ENCODE data around the gene TEX22. TPM values are rescaled to one million over a fixed set of nuclear protein-coding genes. Genes with fewer than 3 reads are reported as not detected.

TEX22 gene
- total RNA-seq, 2 donors from 2014 or later = 1.8 to 3.3 TPM

DNA sequence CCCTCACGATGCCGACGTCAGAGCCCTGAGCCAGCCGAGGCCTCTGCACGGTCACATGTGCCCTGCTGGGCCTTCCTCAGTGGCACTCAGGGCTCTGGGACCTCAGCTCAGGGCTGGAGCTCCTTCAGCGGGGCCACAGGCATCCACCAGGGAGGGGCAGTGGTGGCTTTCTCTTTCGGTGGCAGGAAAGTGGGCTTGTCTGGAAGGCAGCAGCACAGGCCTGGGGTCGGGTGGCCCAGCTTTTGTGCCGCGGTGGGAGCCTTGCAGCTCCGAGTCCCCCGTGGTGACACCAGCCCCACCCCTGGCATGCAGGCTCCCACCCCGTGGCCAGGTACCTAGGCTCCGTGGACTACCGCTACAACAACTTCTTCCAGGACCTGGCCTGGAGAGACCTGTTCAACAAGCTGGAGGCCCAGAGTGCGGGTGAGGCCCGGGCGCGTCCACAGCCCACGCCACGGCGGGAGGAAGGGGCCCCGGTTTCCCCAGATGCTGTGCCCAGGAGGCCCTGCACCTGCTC is 14.2 kb upstream of the TEX22 start:
- H3K27ac Mint-ChIP-seq = no peak overlapping the region
- DNase-seq (no peak), ATAC-seq (replicated peaks in 1 of 2) (no peak)
- H3K4me3 Mint-ChIP-seq = no peak overlapping the region
- no peaks in the 10 kb centered on the region for H3K27me3 Mint-ChIP-seq (ENCODE audit: low read depth)
- no peaks in the 10 kb centered on the region for H3K9me3 Mint-ChIP-seq
- no peaks in the 10 kb centered on the region for H3K4me1 Mint-ChIP-seq (ENCODE audit: low read depth)
- no peaks in the 10 kb centered on the region for H3K36me3 Mint-ChIP-seq (ENCODE audit: insufficient read depth in 2 of 2)

- no peaks in the 10 kb centered on the region for H3K36me3 Mint-ChIP-seq (ENCODE audit: insufficient read depth in 2 of 2)
- H3K27ac Mint-ChIP-seq = no peak overlapping the region
- no peaks in the 10 kb centered on the region for H3K9me3 Mint-ChIP-seq
- H3K4me1 Mint-ChIP-seq (ENCODE audit: low read depth) = no peaks in the 10 kb centered on the region
- no peak overlapping the region for H3K4me3 Mint-ChIP-seq
- H3K27me3 Mint-ChIP-seq (ENCODE audit: low read depth) = no peaks in the 10 kb centered on the region
- DNase-seq (no peak), ATAC-seq (replicated peaks in 1 of 2) (peak in 1 of 2 donors; percentile 8)
Measured at GRCh38 chr14:105384605-105385321, 13.6 kb upstream of the TEX22 start.

- Mint-ChIP-seq H3K27me3 (ENCODE audit: low read depth) (no peaks in the 10 kb centered on the region), H3K9me3 (no peaks in the 10 kb centered on the region), H3K36me3 (ENCODE audit: insufficient read depth in 2 of 2) (no peaks in the 10 kb centered on the region), H3K4me1 (ENCODE audit: low read depth) (peaks cover 4% of the 10 kb centered on the region), H3K4me3 (no peak overlapping the region), H3K27ac (no peak overlapping the region)
- DNase-seq = no peak
- no peak for ATAC-seq (replicated peaks in 1 of 2)
Measured at GRCh38 chr14:105385322-105385637, 13.1 kb upstream of the TEX22 start.

- H3K9me3 Mint-ChIP-seq = no peaks in the 10 kb centered on the region
- no peak overlapping the region for H3K27ac Mint-ChIP-seq
- no peak overlapping the region for H3K4me3 Mint-ChIP-seq
- DNase-seq (no peak), ATAC-seq (replicated peaks in 1 of 2) (no peak)
- peaks cover 7% of the 10 kb centered on the region for H3K4me1 Mint-ChIP-seq (ENCODE audit: low read depth)
- no peaks in the 10 kb centered on the region for H3K27me3 Mint-ChIP-seq (ENCODE audit: low read depth)
- H3K36me3 Mint-ChIP-seq (ENCODE audit: insufficient read depth in 2 of 2) = no peaks in the 10 kb centered on the region
Measured at GRCh38 chr14:105385698-105386365, 12.5 kb upstream of the TEX22 start.

GRCh38 chr14:105386581-105387529 is 11.5 kb upstream of the TEX22 start:
- Mint-ChIP-seq H3K36me3 (ENCODE audit: insufficient read depth in 2 of 2) (no peaks in the 10 kb centered on the region), H3K9me3 (no peaks in the 10 kb centered on the region), H3K27me3 (ENCODE audit: low read depth) (no peaks in the 10 kb centered on the region), H3K4me1 (ENCODE audit: low read depth) (peaks cover 7% of the 10 kb centered on the region), H3K27ac (no peak overlapping the region), H3K4me3 (no peak overlapping the region)
- DNase-seq = no peak
- ATAC-seq (replicated peaks in 1 of 2) = no peak

DNA sequence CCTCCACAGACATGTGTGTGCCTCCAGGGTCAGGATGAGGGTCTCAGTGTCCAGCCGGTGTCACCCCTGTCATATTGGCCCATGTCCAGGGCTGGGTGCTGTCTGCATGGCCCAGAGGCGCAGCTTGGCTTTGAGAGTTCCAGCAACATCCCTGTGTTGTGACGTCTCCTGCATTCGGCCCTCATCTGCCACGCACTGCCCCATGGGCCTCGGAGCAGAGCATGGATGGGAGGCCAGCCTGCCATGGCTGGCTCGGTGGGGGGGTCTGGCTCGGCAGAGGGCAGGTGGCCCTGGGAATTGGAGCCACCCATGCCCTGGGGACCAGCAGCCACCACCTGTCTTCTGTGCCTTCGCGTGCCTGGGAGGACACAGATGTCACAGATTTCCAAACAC is 10.8 kb upstream of the TEX22 start:
- DNase-seq = no peak
- no peaks in the 10 kb centered on the region for H3K9me3 Mint-ChIP-seq
- no peak overlapping the region for H3K27ac Mint-ChIP-seq
- no peak overlapping the region for H3K4me3 Mint-ChIP-seq
- no peak for ATAC-seq (replicated peaks in 1 of 2)
- H3K36me3 Mint-ChIP-seq (ENCODE audit: insufficient read depth in 2 of 2) = no peaks in the 10 kb centered on the region
- peaks cover 7% of the 10 kb centered on the region for H3K4me1 Mint-ChIP-seq (ENCODE audit: low read depth)
- H3K27me3 Mint-ChIP-seq (ENCODE audit: low read depth) = no peaks in the 10 kb centered on the region

DNA sequence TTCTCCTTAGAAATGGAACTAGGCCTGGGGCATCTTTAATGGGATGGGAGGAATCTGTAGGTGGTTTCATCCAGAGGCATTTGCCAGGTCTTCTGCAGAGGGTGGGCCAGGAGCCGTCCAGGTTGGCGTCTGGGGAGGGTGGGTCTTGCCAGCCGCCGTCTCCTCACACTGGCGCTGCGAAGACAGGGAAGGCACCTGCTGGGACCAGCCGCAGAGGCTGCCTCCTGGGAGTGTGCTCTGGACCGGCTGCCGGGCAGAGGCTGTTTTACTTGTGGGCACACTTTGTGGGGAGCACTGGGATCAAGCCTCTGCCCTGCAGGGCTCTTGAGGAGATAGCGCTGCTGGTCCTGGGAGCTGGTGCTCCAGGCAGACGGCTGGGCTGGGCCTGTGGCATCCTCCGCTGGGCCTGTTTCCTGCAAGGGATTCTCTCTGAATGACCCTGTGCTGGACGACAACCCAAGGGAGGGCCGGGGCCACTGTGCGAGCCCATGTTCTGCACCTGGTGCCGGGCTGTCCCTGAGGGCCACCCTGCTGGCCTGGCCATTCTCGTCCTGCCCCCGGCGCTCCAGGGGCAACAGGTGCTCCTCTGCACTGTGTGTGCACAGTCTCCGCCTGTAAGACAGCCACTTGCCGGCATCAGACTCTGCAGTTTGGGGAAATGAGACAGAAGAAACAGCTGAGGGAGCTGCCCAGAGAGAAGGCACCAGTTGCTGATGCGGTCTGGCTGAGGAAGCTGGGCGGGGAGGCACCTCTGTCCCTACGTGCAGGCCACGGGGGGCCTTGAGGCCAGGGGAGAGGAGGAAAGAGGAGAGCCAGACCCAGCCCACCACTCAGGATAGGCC is 10.0 kb upstream of the TEX22 start:
- Mint-ChIP-seq H3K36me3 (ENCODE audit: insufficient read depth in 2 of 2) (no peaks in the 10 kb centered on the region), H3K4me1 (ENCODE audit: low read depth) (peaks cover 7% of the 10 kb centered on the region), H3K4me3 (no peak overlapping the region), H3K27ac (no peak overlapping the region), H3K27me3 (ENCODE audit: low read depth) (no peaks in the 10 kb centered on the region), H3K9me3 (no peaks in the 10 kb centered on the region)
- no peak for ATAC-seq (replicated peaks in 1 of 2)
- DNase-seq = no peak

DNA sequence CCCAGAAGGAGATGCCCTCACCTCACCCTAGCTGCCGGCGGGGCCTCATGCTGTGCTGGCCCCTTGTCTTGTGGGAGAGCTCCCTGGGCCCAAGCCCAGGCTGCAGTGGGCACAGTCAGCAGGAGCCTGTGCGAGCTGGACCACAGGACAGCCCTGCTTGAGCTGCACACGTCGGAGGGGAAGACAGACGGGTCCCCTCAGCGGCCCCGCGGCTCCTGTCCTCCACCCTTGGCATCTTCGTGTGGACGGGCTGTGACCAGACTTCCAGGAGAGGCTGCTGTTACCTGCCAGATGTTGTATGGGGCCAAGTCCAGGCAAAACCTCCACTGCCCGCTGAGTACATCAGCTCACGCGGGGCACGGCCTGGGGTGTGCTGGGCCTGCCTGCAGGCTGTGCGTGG is 9.4 kb upstream of the TEX22 start:
- no peaks in the 10 kb centered on the region for H3K9me3 Mint-ChIP-seq
- H3K27me3 Mint-ChIP-seq (ENCODE audit: low read depth) = no peaks in the 10 kb centered on the region
- peaks cover 7% of the 10 kb centered on the region for H3K4me1 Mint-ChIP-seq (ENCODE audit: low read depth)
- no peak for ATAC-seq (replicated peaks in 1 of 2)
- no peak overlapping the region for H3K27ac Mint-ChIP-seq
- no peak overlapping the region for H3K4me3 Mint-ChIP-seq
- no peaks in the 10 kb centered on the region for H3K36me3 Mint-ChIP-seq (ENCODE audit: insufficient read depth in 2 of 2)
- DNase-seq = no peak

GRCh38 chr14:105389534-105389933 is 8.8 kb upstream of the TEX22 start:
- Mint-ChIP-seq H3K9me3 (no peaks in the 10 kb centered on the region), H3K27me3 (ENCODE audit: low read depth) (no peaks in the 10 kb centered on the region), H3K4me1 (ENCODE audit: low read depth) (peaks cover 7% of the 10 kb centered on the region), H3K4me3 (no peak overlapping the region), H3K36me3 (ENCODE audit: insufficient read depth in 2 of 2) (no peaks in the 10 kb centered on the region), H3K27ac (no peak overlapping the region)
- DNase-seq (no peak), ATAC-seq (replicated peaks in 1 of 2) (no peak)

GRCh38 chr14:105389976-105390848 is 8.1 kb upstream of the TEX22 start:
- Mint-ChIP-seq H3K4me3 (no peak overlapping the region), H3K9me3 (no peaks in the 10 kb centered on the region), H3K4me1 (ENCODE audit: low read depth) (peaks cover 7% of the 10 kb centered on the region), H3K36me3 (ENCODE audit: insufficient read depth in 2 of 2) (no peaks in the 10 kb centered on the region), H3K27ac (no peak overlapping the region), H3K27me3 (ENCODE audit: low read depth) (no peaks in the 10 kb centered on the region)
- DNase-seq (no peak), ATAC-seq (replicated peaks in 1 of 2) (no peak)

GRCh38 chr14:105390849-105391500 is 7.4 kb upstream of the TEX22 start:
- Mint-ChIP-seq H3K27ac (no peak overlapping the region), H3K4me1 (ENCODE audit: low read depth) (peaks cover 7% of the 10 kb centered on the region), H3K36me3 (ENCODE audit: insufficient read depth in 2 of 2) (no peaks in the 10 kb centered on the region), H3K9me3 (no peaks in the 10 kb centered on the region), H3K4me3 (no peak overlapping the region), H3K27me3 (ENCODE audit: low read depth) (no peaks in the 10 kb centered on the region)
- ATAC-seq (replicated peaks in 1 of 2) (no peak), DNase-seq (no peak)
